CD4-positive, alpha-beta T cell treated with Interleukin-2 at 100 ng/mL for 4 hours (primary cell): ENCODE results near the gene SNX30.
A peak's percentile ranks its signal among the peaks of the same experiment; 100 is the strongest.
"Not testable (repeated sequence)": the region's sequence is repeated elsewhere in the genome, so short reads cannot be mapped to it uniquely, and the experiment has no call there.

Experiments used
- DNase-seq: peaks from one replicate; pipeline ENCODE4 v3.0.0-alpha.2; 2020; ENCODE audit warnings: low spot score

SNX30 gene

DNA sequence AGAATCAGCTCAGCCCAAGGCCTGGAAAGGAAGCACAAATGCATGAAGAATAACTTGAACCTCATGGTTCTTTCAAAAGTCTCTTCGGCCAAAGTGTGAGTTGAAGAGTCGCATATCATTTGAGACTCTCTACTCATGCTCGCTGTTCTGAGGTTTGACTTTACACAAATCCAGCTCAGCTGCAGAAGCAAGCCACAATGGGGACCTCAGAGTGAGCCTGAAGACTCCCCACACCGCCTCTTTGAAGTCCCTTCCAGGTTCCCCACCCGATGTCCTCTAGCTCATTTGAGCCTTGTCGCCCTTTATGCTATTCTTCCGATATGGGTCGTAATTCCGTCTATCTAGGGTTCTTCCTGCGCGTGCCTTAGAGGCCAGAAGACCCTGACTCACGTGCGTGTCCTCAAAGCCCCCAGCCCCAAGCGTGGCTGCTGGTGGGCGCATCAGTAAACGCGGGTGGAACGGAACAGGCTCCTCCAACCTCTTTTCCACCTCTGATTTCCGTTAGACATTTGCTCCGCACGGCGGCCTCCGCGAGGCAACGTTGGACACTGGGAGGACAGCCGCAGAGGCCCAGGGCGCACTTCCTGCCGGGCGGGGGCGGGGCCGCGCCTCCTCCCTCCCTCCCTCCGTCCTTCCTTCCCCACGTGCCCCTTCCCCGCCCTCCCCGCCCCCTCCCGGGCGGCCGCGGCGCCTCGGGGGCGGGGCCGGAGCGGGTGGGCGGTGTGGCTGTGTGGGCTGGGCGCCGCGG lies at the start of gene SNX30:
TSS of gene SNX30 (plus strand) at position 745 of the 748 bp plus-strand sequence. CDS start 242 bp downstream, outside the sequence.
- DNase-seq: peak; percentile 80

DNA sequence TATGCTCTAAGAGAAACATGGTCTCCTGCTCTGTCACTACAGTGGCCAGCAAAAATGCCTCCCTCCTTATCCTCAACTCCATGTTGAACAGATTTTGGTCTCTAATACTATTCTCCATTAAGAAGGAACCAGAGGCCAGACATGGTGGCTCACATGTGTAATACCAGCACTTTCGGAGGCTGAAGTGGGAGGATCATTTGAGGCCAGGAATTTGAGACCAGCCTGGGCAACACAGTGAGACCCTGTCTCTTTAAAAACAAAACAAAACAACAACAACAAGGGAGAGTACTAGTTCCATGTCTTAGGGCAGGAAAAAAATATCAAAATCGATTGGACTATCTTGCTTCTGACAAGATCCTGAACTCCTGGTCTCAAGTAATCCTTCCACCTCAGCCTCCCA lies 47.3 kb upstream of the SNX30 start:
- no peak for DNase-seq

GRCh38 chr9:112705768-112706427 lies 44.7 kb upstream of the SNX30 start:
- no peak for DNase-seq

- no peak for DNase-seq
Observed at GRCh38 chr9:112711050-112711689, 39.4 kb upstream of the SNX30 start.

DNA sequence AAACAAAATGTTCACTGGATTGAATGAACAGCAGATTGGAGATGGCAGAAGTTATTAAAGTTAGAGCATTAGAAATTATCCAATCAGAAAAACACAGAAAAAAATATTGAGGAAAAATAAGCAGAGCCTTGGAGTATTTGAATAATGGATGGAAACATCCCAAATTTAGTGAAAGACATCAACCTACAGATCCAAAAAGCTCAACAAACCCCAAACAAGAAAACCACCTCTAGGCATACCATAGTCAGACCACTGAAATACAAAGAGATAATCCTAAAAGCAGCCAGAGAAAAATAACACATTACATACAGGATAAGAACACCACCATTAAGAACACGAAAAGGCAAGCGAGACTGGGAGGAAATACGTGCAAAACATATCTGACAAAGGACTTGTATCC lies 37.9 kb upstream of the SNX30 start:
- DNase-seq: no peak

DNA sequence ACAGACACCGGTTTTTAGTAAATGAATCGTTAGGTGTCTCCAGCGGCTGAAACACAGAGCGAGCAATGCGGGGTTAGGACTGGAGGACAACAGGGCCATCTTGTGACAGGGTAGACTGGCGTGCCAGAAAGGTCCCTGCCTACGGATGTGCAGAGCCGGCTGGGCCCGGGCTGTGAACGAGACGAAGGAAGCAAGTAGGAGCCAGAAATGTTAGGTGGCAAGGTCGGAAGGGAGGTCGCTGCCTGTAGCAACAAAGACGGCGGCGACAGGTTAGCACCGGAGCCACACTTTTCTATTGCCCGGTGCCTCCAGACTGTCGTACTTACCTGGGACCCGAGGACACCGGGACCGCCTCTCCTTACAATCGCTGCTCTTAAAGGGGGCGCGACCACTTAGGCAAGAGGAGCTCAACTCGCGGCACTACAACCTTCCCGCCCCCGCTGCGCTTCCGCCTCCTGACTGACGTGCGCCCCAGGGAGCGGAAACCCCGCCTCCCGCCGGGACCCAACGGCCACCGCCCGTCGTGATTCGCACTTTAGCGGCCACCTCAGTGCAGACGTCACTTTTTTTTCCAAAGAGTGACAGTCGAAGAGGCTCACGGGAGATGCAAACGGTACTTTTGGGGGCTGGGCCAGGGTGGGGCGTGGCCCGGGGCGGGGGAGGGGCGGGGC lies 32.8 kb upstream of the SNX30 start, which contains the start of gene INIP:
TSS of gene INIP (minus strand) at position 457 of the 671 bp plus-strand sequence. CDS start 1,632 bp downstream, outside the sequence.
- peak; percentile 97 for DNase-seq

DNA sequence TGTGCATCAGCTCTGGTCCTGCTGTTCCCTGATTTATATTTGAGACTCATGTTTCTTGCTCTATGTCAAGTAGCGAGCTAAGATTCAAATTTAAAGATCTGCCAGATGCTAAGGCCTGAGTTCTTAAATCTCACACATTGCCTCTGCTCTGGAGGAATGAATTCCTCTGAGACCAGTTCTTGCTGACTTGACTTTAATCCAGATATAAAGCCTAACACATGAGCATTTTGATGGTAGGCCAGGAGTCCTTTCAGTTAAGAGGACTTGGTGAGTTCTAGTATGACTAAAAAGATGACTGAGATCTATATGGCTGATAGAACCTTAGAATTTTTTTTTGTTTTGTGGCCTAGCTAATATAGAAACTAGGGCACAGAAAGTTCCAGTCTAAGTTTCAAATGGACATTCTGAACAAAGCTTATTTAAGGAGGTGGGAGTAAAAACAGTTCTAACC lies 31.3 kb upstream of the SNX30 start:
- no peak for DNase-seq

GRCh38 chr9:112719696-112720095 lies 30.9 kb upstream of the SNX30 start:
- no peak for DNase-seq

DNA sequence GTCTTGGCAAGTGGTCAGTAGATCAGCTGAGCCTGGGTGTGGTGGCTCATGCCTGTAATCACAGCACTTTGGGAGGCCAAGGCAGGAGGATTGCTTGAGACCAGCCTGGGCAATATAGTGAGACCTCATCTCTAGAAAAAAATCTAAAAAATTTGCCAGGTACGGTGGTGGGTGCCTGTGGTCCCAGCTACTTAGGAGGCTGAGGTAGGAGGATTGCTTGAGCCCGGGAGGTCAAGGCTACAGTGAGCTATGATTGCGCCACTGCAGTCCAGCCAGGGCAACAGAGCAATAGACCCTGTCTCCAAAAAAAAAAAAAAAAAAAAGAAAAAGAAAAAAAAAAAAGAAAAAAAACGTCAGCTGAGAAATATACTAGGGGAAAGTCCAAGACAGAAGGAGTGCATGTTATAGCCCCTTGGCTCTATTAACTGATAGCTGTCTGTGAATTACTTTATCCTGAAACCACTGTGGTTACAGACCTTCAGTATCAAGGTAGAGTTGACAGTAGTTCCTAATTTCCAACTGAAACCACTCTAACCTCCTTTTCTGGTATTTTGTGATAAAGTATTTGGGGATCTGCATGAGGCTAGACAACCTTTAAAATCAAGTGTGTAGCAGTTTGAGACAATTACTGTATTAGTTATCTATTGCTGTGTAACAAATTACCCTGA lies 30.3 kb upstream of the SNX30 start:
- DNase-seq: no peak

DNA sequence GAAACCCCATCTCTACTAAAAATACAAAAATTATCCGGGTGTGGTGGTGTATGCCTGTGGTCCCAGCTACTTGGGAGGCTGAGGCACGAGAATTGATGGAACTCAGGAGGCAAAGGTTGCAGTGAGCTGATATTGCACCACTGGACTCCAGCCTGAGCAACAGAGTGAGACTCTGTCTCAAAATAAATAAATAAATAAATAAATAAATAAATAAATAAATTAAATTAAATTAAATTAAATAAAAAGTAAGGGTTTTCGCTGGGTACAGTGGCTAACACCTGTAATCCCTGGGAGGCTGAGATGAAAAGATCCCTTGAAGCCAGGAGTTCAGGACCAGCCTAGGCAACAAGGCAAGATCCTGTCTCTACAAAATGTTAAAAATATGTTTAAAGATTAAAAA lies 27.8 kb upstream of the SNX30 start:
- DNase-seq: not testable (repeated sequence)

DNA sequence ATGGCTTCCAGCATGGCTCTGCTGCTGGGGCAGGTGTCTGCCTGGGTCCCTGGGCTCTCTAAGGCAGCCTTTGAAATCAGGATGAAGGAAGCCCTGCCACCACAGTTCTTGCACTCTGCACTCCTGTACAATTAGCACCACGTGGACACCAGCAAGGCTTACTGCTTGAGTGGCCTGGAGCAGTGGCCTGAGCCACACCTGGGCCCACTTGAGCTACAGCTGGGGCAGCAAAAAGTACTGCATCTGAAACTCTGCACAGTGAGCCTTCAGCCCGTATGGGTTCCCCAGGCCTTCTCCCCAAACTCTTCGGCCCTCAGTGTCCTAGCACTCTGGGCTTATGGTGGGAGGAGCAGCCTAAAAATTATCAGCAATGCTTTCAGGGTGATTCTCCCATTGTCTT lies 24.6 kb upstream of the SNX30 start:
- DNase-seq: no peak

DNA sequence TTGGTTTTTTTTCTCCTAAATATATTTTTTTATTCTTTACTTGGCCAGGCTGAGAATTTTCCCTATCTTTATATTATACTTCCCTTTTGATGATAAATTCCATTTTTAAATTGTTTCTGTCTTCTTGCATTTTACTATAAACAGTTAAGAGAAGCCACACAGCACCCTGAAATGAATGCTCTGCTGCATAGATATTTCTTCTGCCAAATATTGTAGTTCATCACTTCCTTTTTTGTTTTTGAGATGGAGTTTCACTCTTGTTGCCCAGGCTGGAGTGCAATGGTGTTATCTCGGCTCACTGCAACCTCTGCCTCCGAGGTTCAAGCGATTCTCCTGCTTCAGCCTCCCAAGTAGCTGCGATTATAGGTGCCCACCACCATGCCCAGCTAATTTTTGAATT lies 24.1 kb upstream of the SNX30 start:
- no peak for DNase-seq

- no peak for DNase-seq
Observed at GRCh38 chr9:112728401-112728800, 22.2 kb upstream of the SNX30 start.

DNA sequence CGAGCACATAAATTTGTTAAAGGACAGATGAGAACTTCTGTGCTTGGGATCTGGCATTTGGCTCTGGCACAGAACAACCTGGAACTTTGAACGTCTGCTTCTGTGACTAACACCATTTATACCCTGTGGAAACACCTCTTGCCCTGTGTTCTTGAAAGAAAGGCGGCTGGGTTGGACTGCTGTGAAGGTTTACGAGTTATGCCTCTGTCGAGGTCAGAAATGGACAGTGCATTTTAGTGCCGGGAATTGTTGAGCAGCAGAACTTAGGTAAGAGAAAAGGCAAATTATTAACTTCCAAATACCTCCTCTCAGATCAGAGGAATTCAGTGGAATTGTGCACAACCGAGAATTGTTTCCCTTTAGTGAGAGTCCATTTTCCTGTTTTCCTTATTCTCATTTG lies 18.6 kb upstream of the SNX30 start:
- DNase-seq: no peak

GRCh38 chr9:112734892-112735291 lies 15.7 kb upstream of the SNX30 start:
- DNase-seq: no peak

DNA sequence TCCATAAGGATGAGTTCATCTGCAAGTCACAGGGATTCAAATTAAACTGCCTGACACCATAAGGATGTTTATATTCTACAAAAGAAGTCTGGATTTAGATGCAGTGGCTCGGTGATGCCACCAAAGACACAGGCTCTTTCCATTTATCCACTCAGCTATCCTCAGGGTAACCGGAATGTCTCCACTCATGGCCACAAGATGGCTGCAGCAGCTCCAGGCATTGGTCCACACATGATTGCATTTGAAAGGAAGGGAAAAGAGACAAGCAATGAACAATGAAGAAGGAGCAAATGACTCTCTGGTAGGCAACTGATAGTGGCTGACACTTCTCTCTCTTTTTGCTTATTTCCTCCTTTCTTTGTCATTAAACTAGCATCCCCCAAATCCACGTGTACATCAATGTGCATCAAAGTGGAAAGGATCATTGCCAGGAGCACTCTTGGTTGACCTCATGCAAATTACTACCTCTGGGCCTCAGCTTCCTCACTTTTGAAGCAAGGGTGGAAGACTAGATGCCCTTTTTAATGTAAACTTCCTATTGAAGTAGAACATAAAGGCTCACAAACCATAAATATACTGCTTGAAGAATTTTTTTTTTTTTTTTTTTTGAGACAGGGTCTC lies 7.2 kb upstream of the SNX30 start:
- no peak for DNase-seq

- no peak for DNase-seq
Observed at GRCh38 chr9:112744177-112744576, 6.4 kb upstream of the SNX30 start.

- no peak for DNase-seq
Observed at GRCh38 chr9:112747094-112747493, 3.5 kb upstream of the SNX30 start.

DNA sequence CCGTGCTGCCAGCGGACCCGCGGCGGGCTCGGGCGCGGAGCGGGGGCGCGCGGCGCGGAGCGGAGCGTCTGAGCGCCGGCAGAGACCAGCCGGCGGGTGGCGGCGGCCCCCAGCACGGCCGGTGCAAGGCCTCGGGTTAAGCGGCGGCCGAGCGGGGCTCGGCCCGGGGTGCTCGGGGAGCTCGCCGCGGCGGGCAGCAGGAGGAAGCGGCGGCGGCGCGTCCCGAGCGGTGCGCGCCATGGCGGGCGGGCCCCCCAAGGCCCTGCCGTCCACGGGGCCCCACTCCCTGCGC lies 150 bp downstream of the SNX30 start:
- DNase-seq: no peak

DNA sequence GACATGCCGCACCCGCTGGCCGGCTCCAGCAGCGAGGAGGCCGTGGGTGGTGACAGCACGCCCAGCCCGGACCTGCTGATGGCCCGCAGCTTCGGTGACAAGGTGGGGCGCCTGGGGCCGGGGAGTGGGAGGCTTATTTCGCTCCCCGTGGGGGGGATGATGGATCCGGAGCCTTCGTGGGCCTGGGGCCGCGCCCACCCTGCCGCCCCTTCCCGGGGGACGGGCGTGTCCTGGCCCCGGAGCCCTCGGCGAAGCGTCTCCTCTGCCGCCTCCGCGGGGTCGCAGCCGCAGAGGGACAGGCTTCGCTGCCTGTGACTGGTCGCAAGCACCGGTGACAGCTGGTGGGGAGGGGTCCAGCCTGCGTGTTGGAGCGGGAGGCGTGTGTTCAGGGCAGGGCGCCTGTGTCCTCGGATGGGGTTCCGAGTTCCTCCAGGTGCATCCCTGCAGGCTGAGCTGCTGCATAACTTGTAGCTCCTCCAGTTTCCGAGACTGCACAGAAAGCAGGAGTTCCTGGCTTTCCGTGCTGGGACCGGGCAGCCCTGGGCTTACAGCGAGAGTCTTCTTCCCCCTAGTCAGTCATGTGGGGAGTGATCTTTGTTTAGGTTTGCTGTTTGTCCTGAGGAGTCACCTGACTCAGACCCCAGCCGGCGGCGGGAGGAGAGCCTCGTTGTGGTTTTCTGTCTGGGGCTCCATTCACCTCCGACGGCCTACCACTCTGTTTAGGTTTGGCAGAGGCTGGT lies 666 bp downstream of the SNX30 start:
- DNase-seq: peak; percentile 48
